ENCODE measurements around the gene ZYX.
A peak's percentile ranks its signal among the peaks of the same experiment; 100 is the strongest.
"Not testable (repeated sequence)": the region's sequence is repeated elsewhere in the genome, so short reads cannot be mapped to it uniquely, and the experiment has no call there.

The ZYX gene

GRCh38 chr7:143422033-143422432, 40.9 kb downstream of the ZYX start:
- no peak for DNase-seq

DNA sequence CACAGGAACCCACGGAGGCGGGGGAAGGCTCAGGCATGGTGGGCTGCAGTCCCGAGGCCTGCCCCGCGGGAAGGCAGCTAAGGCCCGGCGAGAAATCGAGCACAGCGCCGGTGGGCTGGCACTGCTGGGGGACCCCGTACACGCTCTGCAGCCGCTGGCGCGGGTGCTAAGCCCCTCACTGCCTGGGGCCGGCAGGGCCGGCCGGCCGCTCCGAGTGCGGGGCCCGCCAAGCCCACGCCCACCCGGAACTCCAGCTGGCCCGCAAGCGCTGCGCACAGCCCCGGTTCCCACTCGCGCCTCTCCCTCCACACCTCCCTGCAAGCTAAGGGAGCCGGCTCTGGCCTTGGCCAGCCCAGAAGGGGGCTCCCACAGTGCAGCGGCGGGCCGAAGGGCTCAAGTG, 43.3 kb downstream of the ZYX start:
- DNase-seq = not testable (repeated sequence)

- no peak for DNase-seq
Observed at GRCh38 chr7:143426479-143427142, 45.5 kb downstream of the ZYX start.

DNA sequence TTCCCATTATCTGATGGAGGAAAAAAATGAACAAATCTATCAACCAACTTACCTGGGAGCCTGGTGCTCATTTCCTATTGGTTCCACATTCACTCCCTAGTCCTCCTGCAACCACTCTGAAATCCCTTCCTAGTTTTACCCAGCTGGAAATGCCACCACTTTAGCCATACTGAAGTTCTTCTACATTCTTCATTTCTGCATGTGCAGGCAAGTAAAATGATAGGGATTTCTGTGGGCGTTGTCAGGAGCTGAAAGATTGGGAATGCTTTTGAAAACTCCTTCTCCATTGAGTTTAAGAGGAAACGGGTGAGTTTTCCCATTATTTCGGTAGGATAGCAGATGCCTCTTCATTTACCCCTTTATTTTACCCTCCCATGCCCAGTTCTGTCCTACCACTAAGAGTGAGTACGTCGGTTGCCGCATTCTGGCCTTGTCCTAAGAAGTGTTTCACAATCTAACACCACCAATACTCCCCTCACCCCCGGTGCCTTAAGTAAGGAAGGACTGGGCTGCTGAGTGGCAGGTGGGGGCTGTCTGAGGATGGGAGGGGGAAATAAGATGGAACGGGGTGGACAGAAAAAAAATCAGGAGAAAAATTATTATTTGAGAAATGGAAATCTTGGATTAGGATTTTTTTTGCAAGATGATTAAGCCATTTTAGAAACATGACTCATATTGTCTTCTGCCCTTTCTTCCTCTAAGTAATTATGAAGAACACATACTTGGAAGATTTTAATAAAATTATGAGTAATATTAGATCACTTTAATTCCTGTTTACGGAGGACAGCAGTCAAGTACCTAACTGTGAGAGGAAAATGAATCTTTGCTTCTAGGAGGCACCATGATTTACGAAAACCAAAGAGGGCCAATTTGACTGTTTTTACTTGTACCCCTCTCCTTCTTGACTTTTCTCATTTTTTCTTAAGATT, 48.9 kb downstream of the ZYX start:
- DNase-seq = peak; percentile 37

- no peak for DNase-seq
Observed at GRCh38 chr7:143431109-143431508, 50.0 kb downstream of the ZYX start.

GRCh38 chr7:143433759-143434158, 52.6 kb downstream of the ZYX start:
- DNase-seq = no peak

- no peak for DNase-seq
Observed at GRCh38 chr7:143434660-143435059, 53.5 kb downstream of the ZYX start.

GRCh38 chr7:143435266-143435665, 54.1 kb downstream of the ZYX start:
- DNase-seq = no peak

DNA sequence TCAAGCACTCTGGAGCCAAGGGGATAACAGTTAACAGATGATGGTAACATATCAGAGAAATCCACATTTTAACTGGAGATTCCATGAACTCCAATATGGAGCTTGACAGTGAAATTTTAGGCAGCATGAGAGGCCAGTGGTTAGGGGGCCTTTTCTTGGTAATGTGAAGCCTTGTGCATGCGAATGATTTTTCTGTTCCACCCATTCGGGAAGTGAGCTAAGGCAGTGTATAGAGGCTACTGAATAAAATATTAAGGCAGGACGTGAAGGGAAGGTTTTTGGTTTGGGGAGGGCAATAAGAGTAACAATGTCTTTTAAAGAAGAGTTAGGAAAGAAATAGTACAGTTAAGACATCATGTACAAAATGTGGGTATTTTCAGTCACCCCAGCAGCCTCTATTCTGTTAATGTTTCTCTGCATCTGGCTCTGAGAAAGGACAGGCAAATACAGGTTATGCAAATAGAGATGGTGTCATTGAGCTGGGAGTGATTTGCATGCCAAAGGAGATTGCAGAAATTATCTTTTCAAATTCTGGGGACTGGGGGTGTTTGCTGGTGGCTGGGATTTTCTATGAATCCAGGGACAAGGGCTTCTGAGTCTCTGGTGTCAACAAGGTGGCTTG, 55.3 kb downstream of the ZYX start:
- no peak for DNase-seq

DNA sequence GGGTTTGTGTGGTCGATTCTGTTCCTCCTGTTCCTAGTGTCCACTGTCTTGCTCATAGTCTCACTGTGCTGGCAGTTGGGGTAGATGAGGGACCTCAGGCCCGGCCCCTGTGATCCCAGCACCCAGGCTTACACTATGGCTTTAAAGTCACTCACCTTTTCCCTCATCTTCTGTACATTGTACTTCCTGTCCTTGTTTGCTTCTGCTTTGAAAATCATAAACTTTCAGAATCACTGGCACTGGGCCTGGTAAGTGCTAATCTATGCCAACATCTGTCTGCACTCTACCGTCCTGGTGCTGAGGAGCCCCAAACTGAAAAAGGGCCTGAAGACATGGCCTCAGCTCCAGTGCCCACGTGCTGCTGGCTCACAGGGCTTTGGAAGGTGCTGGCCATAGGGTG, 56.4 kb downstream of the ZYX start:
- DNase-seq = no peak

- DNase-seq = no peak
Observed at GRCh38 chr7:143439866-143440265, 58.7 kb downstream of the ZYX start.

Data from suppressor macrophage treated with lipopolysaccharide for 4 hours (primary cell).